Fibroblast of pulmonary artery (primary cell): ENCODE data around the gene SPAG4.

ENCODE experiments used
- DNase-seq: peaks from one replicate; pipeline ENCODE4 v3.0.0-alpha.2; 2010; ENCODE audit warnings: low read depth
- H3K4me3 ChIP-seq: replicated peaks from 2 replicates; pipeline ENCODE4 v1.5.1; 2011; ENCODE audit warnings: low read depth, mild to moderate bottlenecking, control low read depth, low read length, moderate library complexity
- TF ChIP-seq, protein P1 (sequence below): IDR thresholded peaks from 2 replicates; pipeline ENCODE4 v1.5.1; 2011; ENCODE audit warnings: mild to moderate bottlenecking, control low read depth, low read length, inconsistent platforms; ENCODE audit errors: missing control alignments

Gene SPAG4

DNA sequence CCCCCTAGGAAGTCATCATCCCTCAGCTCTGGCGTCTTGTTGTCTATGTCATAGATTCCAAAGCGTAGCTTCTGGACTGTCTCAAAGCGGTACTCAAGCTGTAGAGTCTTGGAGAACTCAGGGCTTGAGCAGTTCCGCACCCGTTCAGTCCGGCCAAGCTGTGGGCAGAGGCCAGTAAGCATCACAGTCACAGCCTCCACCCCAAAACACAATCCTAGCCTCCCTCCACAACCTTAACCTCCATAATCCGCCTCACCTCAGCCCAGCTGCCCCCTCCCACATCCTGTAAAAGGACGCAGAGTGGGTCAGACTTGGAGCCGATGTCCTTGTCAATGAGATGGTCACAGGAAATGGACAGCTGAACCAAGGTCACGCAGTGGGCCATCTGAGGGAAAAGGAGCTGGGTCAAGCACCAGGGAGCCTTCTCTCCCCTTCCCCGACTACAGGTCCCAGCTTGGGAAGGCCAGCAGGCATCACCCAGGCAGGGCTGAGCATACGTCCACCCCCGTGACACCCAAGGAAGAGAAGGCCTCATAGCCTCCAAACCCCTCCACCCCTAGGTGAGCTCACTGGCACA, 17.0 kb downstream of the SPAG4 start:
- TF ChIP-seq, protein P1, sequence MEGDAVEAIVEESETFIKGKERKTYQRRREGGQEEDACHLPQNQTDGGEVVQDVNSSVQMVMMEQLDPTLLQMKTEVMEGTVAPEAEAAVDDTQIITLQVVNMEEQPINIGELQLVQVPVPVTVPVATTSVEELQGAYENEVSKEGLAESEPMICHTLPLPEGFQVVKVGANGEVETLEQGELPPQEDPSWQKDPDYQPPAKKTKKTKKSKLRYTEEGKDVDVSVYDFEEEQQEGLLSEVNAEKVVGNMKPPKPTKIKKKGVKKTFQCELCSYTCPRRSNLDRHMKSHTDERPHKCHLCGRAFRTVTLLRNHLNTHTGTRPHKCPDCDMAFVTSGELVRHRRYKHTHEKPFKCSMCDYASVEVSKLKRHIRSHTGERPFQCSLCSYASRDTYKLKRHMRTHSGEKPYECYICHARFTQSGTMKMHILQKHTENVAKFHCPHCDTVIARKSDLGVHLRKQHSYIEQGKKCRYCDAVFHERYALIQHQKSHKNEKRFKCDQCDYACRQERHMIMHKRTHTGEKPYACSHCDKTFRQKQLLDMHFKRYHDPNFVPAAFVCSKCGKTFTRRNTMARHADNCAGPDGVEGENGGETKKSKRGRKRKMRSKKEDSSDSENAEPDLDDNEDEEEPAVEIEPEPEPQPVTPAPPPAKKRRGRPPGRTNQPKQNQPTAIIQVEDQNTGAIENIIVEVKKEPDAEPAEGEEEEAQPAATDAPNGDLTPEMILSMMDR, result no peak
- H3K4me3 ChIP-seq, result no peak overlapping the region
- no peak for DNase-seq

DNA sequence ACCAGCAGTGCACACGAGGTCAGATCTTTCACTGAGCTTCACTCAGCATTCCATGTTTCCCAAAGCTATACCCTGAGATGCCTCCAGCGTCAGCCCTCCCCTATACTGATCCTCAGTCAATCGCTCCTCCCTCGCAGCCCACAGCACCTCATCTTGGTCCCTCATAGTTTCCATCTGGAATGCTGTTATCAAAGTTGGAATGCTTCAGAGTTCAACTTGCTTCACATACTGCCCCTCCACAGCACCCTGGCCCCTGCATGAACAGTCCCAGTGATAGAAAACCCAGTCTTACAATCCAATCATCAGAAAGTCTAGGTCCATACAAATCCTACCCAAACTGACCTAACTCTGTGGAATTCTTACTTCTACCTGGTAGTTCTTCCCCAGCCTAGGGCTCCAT, 20.0 kb downstream of the SPAG4 start:
- DNase-seq, result peak; percentile 39
- H3K4me3 ChIP-seq, result no peak overlapping the region
- TF ChIP-seq, protein P1, result no peak

GRCh38 chr20:35636095-35636494, 20.5 kb downstream of the SPAG4 start:
- no peak overlapping the region for H3K4me3 ChIP-seq
- TF ChIP-seq, protein P1, result no peak
- no peak for DNase-seq

DNA sequence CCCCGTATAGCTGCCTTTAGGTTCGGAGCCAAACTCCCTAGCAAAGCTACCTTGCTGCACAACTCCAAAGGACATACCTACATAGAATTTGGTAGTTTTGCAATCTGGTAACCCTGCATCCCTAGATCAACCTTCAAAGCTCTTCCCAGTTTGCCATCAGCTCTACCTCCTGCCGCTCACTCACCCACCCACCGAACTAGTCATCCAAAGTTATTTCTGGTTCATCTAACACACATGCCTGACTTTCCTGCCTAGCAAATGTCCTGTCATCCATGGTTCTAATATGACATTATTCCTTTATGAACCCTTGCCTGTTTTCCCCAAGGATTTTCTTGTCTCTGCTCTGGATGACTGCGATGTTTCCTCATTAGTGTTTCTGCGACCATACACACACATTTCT, 21.6 kb downstream of the SPAG4 start:
- no peak for DNase-seq
- TF ChIP-seq, protein P1, result no peak
- H3K4me3 ChIP-seq, result no peak overlapping the region

DNA sequence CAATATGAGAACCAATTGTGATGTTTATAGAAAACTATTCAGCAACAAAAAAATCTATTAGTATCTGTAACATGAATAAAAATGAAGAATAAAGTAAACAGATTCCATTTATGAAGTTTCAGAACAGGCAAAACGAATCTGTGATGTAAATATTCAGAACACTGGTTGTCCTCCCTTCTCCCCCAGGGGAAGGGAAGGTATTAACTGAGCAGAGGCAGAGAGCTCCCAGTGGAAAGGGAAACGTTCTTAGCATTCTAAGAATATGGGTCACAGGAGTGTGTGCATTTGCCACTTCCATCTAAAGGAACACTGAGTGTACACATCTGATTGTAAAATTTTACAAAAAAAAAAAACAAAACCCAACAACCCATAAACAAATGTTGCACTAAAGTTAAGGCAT, 23.1 kb downstream of the SPAG4 start:
- H3K4me3 ChIP-seq, result no peak overlapping the region
- TF ChIP-seq, protein P1, result no peak
- no peak for DNase-seq

DNA sequence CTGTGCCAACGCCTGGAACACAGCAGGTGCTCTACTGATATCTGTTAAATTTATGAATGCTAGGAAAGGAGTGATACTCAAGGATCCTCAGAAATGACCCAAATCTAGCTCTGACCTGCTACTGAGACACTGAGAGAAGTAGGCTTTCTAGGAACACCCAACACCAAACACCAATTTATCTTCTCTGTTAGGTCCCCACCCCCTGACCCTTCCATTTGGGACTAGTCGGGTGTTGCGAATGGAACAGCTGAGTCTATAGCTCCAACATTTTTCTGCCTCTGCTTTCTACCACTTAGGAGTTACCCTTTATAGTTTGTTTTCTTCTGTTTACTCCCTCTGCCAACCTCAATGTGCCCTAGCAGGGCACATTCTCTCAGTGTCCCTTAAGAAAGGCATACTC, 25.1 kb downstream of the SPAG4 start:
- TF ChIP-seq, protein P1, result no peak
- DNase-seq, result no peak
- no peak overlapping the region for H3K4me3 ChIP-seq

GRCh38 chr20:35641743-35642142, 26.1 kb downstream of the SPAG4 start:
- TF ChIP-seq, protein P1, result no peak
- H3K4me3 ChIP-seq, result no peak overlapping the region
- DNase-seq, result no peak
